A172 (cell line): ENCODE results near the gene TUT1. TPM values are rescaled to one million over a fixed set of nuclear protein-coding genes. Genes with fewer than 3 reads are reported as not detected.
"Not testable (repeated sequence)": the region's sequence is repeated elsewhere in the genome, so short reads cannot be mapped to it uniquely, and the experiment has no call there.

ENCODE experiments used
- DNase-seq: peaks from one replicate; pipeline ENCODE4 v3.0.0-alpha.2; 2015; ENCODE audit warnings: low spot score
- total RNA-seq: library from RNA; depleted of rRNA; stranded (reverse); fragments of >200 nt; shearing (Covaris generic); gene quantifications from 2 replicates; pipeline ENCODE4 v1.2.3, GENCODE V29; 2014

The TUT1 gene
- total RNA-seq, 1 experiment from 2014 or later: 7.9 TPM

- no peak for DNase-seq
Observed at GRCh38 chr11:62604460-62605120, 13.3 kb upstream of the TUT1 start.

DNA sequence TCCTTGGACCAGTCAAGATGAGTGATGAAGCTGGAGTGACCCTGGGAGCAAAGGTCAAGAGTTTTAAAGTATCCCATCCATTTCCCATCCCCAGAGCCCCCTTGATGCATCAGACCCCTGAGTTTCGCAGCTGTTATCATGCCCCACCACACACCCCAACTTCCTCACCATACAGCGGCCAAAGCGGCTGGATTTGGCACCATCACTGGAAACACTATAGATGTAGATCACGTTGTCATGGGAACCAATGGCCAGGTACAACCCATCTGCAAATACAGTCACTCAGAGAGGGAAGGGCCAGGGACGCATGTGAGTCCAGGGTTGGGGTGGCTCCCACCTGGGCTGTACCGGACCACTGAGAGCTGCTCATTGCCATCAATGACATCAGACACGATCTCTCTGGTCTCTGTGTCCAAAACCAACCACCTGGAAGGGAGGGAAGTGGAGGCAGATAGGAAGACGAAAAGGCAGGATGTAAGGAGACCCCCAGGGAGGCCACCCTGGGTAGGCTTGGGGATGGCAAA lies 12.5 kb upstream of the TUT1 start:
- no peak for DNase-seq

DNA sequence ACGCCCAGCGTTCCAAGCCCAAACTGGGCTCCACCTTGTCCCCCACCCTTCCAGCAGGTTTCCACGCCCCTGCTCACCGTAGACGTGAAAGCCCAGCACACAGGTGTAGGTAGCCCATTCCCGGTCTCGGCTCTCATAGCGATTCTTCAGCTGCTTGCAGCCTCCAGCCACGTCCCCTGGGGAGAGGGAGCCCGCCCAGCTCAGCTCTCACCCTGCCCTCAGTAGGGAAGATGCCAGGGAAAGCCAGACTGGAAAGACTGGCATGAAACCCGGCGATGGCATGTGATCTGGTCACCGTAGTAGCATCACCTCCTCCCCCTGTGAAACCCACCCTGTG lies 11.7 kb upstream of the TUT1 start:
- no peak for DNase-seq

DNA sequence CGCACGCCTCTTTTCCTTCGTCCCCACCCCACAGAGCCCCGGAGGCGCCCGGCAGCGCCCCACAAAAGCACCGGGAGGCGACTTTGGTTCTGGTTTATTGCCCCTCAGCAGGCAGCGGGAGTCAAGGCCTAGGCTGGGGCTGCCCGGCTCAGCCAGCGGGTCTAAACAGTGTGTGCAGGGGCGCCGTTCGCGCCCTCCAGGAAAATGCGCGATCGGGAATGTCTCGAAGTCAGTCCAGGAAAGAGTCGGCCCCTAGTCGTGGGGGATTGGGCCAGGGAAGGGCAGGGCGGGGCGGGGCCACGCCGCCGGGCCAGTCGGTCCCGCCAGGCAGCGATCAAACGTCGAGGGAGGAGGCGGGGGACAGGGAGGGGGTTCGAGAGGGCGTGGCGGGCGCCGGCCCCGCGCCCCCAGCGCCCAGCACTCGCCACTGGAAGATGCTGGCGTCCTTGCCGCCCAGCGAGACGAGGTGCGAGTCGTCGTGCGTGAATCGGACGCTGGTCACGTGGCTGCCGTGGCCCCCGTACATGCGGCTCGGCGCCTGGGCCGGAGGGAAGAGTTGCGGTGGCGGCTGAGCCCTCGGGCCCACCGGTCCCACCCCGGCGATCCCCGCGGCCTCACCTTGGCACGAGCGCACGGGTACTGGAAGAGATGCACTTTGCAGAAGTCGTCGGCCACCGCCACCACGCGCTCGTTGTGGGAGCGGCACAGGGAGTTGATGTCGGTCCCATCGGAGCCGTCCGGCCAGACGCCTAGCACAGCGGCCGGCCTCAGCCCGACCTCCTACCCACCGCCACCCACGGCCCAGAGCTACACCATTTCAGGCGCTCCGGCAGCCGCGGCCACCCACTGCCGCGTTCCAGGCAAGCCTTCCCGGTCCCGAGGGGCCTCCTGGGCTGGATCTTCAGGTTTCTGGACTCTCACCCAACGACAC lies 11.1 kb upstream of the TUT1 start:
- DNase-seq: no peak

- DNase-seq: peak; percentile 95
Observed at GRCh38 chr11:62601372-62602140, 10.2 kb upstream of the TUT1 start, which contains the start of gene MTA2. TSS of gene MTA2 (minus strand) at chr11:62601865. CDS start at chr11:62601450, 415 bp downstream.

DNA sequence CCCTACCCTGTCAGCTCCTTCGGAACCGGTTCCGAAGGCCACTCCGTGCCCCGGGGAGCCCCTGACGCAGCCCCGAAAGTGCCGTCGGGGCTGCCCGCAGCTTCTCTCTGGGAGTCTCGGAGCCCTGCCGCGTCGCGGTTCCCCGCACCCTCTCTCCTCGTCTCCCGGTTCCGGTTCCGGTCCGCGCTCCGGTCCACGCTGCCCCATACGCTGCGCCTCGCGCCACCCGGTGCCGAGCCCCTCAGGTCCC lies 9.7 kb upstream of the TUT1 start:
- DNase-seq: no peak

DNA sequence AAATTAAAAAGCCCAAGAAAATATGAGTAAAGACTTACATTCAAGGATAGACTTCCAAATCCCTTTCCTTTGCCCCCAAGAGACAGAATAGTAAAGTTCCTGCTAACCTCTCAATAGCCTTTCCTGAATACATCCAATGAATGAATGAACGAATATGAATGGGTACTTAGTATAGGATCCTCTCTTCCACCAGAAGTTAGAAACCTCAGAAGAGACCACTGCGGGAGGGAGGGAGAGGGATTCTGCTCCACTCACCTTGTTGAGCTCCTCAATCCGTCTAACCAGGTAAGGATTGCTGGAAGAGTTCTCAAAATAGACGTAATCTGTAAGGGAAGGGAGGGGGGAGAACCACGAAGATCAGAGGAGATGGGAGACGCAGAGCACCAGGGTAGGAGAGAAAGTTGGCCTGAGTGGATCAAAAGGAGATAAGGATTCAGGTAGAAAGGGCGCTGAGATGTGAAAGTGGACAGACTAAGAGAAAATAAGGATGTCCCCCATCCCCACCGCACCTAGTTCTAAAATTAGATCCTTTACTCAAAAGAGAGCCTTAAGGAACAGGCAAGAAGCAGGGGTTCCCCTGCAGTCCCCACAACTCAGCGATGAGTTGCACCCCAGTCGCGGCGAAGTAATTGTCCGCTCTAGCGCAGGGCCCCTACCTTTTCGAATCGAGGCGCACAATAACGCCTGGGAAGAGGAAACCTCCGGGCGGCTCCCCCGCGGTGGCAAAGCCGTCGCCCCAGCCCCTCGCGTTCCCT lies 9.2 kb upstream of the TUT1 start:
- DNase-seq: no peak

DNA sequence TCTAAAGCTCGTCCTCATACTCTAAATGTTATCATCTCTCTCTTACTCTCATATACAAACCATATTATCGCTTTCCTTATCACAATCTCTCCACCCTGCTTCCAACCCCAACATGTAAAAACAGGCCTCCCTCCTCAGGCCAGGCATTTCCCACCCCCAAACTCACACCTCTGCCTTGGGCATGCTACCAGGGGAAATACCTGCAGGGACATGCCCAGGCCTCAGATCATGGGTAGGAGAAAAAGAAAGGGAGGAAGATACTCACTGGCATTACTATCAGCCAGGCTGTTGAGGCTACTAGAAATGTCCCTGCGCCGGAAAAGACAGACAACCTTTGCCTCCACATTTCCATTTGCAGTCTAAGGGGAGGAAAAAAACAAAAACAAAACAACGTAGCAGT lies 8.6 kb upstream of the TUT1 start:
- no peak for DNase-seq

DNA sequence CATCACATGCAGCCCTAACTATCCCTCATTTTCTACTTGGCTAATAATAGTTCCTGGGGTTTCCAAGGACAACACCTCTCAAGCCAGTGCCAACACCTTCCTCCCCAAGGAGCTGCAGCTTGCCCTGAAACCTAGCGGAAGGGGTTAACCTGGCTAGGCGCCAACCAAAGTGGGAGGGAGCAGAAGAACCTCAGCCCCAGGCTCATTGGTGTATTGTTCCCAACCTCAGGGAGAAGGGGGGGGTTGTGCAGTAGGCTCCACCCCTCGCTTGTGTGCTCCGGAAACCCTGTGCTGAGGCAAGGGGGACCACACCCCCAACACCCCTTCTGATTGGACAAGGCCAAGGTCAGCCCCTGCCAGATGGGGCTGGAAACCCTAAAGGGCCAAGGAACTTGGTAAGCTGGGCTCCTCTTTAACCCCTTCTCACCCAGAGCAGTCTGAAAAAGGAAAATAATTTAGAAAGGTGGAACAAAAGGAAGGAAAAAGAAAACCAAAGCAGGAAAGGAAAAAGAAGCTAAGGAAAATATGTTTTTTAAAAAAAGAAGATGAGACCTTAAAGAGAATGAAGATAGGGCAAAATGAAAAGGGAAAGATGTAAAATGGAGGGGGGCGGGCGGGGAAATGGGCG lies 7.9 kb upstream of the TUT1 start:
- DNase-seq: peak; percentile 95

- no peak for DNase-seq
Observed at GRCh38 chr11:62595124-62595523, 3.8 kb upstream of the TUT1 start.

GRCh38 chr11:62593434-62594044 lies 2.2 kb upstream of the TUT1 start:
- peak; percentile 66 for DNase-seq

DNA sequence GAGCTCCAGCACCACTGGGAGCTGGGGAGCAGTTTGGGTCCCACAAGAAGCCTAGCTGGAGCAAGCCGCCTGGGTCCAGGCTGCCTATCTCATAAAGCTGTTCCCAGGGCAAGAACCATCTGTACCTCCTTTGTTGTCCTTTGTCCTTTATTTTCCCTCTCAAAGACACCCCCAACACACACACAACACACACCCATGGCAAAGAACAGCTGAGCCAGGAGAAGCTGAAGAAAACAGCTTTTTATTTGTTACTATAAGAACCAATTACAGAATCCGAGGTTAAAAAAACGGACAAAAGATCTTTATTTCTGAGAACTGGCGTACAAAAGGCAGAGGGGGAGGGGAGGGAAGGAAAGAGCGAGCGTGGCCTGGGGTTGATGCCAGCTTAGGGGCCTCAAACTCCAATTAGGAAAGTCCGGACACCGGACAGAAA lies 1.7 kb upstream of the TUT1 start:
- no peak for DNase-seq

DNA sequence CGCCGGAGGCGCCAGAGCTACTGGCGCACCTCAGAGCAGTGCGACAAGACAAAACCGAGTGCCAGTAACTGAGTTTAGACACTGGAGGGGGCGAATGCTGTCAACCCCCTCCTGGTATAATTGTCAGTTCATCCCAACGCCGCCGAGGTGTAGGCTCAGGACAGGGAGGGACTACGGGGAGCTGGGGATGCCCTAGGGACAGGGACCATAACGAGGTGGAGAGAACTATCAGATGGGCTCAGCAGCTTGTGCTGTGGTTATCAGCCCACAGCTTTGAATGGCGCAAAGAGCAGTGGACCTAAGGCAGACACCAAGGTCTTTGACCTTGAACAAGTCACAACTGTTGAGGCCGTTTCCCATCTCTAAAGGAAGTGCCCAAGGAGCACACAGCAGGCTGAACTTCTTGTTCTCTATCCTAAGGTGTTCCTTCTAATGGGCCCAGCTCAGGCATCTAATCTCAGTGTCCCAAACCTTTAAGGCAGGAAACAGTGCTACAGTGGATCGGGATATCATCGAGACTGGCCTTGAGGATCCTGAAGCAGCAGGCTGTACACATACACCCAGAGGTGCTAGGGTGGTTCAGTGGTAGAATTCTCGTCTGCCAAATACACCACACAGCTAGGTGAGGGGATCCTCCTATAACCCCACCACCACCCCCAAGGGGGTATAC lies 958 bp upstream of the TUT1 start:
- DNase-seq: no peak

- DNase-seq: no peak
Observed at GRCh38 chr11:62588966-62589637, 2.2 kb downstream of the TUT1 start.

GRCh38 chr11:62585356-62585755 lies 6.0 kb downstream of the TUT1 start:
- DNase-seq: not testable (repeated sequence)

DNA sequence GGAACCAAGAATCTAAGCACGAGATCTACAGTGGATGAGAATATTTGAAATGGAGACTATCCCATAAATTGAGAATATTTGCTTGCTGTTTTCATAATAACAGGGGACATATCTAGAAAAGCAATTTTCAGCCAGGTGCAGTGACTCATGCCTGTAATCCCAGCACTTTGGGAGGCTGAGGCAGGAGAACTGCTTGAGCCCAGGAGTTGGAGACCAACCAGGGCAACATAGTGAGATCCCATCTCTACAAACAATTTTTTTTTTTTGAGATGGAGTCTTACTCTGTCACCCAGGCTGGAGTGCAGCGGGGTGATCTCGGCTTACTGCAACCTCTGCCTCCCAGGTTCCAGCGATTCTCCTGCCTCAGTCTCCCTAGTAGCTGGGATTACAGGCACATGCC lies 9.6 kb downstream of the TUT1 start:
- DNase-seq: not testable (repeated sequence)

GRCh38 chr11:62580959-62581715 lies 10.2 kb downstream of the TUT1 start:
- no peak for DNase-seq

- no peak for DNase-seq
Observed at GRCh38 chr11:62579252-62579651, 12.1 kb downstream of the TUT1 start.

- no peak for DNase-seq
Observed at GRCh38 chr11:62578541-62578940, 12.8 kb downstream of the TUT1 start.
